ENCODE measurements around the gene CAMK1D.

CAMK1D gene

GRCh38 chr10:12829831-12830390, 480.6 kb downstream of the CAMK1D start:
- no peak overlapping the region for H3K27ac ChIP-seq
- H3K9me3 ChIP-seq = no peaks in the 10 kb centered on the region
- no peak for DNase-seq
- H3K27me3 ChIP-seq = no peaks in the 10 kb centered on the region
- peaks cover 0 to 18% (median 2%) of the 10 kb centered on the region in 4 donors for H3K4me1 ChIP-seq
- no peak overlapping the region for H3K4me3 ChIP-seq
- H3K36me3 ChIP-seq = no peaks in the 10 kb centered on the region
- TF ChIP-seq, protein P1, sequence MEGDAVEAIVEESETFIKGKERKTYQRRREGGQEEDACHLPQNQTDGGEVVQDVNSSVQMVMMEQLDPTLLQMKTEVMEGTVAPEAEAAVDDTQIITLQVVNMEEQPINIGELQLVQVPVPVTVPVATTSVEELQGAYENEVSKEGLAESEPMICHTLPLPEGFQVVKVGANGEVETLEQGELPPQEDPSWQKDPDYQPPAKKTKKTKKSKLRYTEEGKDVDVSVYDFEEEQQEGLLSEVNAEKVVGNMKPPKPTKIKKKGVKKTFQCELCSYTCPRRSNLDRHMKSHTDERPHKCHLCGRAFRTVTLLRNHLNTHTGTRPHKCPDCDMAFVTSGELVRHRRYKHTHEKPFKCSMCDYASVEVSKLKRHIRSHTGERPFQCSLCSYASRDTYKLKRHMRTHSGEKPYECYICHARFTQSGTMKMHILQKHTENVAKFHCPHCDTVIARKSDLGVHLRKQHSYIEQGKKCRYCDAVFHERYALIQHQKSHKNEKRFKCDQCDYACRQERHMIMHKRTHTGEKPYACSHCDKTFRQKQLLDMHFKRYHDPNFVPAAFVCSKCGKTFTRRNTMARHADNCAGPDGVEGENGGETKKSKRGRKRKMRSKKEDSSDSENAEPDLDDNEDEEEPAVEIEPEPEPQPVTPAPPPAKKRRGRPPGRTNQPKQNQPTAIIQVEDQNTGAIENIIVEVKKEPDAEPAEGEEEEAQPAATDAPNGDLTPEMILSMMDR (IDR thresholded peaks at IDR 0.05) = no peak
- intact Hi-C loops (cut with DNase I; ENCODE audit: low total_unique reads) = no loop called here

DNA sequence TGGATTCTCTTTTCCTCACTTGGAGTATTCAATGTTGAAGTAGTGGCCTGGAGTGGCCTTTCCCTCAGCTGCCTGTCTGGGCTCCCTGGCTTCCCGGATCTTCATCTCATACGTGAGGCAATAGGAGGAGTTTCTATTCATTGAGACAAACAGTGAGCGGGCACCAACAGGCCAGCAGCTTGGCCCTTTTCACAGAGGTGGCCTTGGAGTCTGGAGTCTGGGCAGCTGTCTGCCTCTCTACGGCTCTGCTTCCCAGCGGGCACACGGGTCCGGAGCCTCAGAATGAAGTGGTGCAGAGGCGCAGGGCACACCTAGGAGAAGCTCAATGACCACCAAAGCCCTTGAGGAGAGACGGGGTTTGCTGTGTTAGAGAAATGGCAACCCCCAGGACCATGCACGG, 482.7 kb downstream of the CAMK1D start:
- Histone ChIP-seq H3K9me3 (no peaks in the 10 kb centered on the region), H3K4me1 (peaks cover 0 to 13% (median 2%) of the 10 kb centered on the region in 4 donors), H3K36me3 (no peaks in the 10 kb centered on the region), H3K27me3 (no peaks in the 10 kb centered on the region), H3K4me3 (no peak overlapping the region), H3K27ac (no peak overlapping the region)
- intact Hi-C loops (cut with DNase I; ENCODE audit: low total_unique reads) = no loop called here
- DNase-seq = peak in 1 of 2 donors; percentile 39
- TF ChIP-seq, protein P1 (IDR thresholded peaks at IDR 0.05) = no peak

DNA sequence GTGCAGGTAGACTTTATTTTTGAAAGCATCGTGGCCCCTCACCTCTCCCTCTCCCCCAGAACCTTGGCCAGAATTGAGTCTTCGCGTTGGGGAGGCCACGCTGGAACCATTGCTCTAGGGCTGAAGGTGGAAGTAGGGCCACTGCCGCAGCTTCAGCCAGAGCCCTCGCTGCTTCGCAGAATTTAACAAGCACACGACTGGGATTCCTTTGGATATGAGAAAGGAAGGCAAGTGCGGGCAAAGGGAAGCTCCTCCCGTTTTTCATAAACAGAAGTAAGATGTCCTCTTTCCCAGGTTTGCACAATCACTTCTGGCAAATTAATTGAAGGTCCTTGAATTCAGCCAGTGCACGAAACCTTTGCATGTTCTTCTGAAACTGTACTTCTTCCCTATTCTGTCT, 484.1 kb downstream of the CAMK1D start:
- no peaks in the 10 kb centered on the region for H3K9me3 ChIP-seq
- H3K27ac ChIP-seq = no peak overlapping the region
- intact Hi-C loops (cut with DNase I; ENCODE audit: low total_unique reads) = no loop called here
- no peak overlapping the region for H3K4me3 ChIP-seq
- DNase-seq = peak in 1 of 2 donors; percentile 24
- TF ChIP-seq, protein P1 (IDR thresholded peaks at IDR 0.05) = no peak
- peaks cover 0 to 10% (median 2%) of the 10 kb centered on the region in 4 donors for H3K4me1 ChIP-seq
- no peaks in the 10 kb centered on the region for H3K27me3 ChIP-seq
- H3K36me3 ChIP-seq = no peaks in the 10 kb centered on the region

DNA sequence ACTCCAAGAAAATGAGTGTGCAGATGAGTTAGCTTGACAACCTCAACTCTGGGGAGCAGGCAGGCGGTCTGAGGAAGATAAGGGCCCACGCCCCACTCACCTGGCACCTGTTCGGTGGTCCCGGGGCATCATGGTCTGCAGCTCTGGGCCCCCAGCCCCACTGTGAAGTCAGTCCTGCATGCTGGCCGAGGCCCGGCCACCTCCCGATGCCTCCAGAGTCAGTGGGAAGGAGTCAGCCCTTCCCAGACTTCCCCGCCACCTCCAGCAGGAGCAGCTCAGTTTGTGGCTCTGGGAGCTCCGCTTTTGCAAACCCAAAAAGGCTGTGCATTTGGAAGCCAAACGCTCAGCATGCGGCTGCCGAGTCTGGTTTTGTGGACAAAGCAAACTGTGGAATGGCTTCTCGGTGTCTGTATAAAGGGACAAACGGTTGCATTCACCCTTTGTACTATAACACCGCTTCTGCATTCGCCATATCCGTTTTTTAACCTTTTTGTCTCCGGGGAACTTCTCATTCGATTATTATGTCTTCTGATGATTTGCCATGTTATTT, 484.8 kb downstream of the CAMK1D start:
- H3K9me3 ChIP-seq = no peaks in the 10 kb centered on the region
- no peaks in the 10 kb centered on the region for H3K36me3 ChIP-seq
- intact Hi-C loops (cut with DNase I; ENCODE audit: low total_unique reads) = no loop called here
- peak in 1 of 2 donors; percentile 64 for DNase-seq
- TF ChIP-seq, protein P1 (IDR thresholded peaks at IDR 0.05) = no peak
- H3K27me3 ChIP-seq = no peaks in the 10 kb centered on the region
- no peak overlapping the region for H3K27ac ChIP-seq
- peaks cover 0 to 10% (median 2%) of the 10 kb centered on the region in 4 donors for H3K4me1 ChIP-seq
- H3K4me3 ChIP-seq = no peak overlapping the region

- no peaks in the 10 kb centered on the region for H3K9me3 ChIP-seq
- H3K27ac ChIP-seq = no peak overlapping the region
- intact Hi-C loops (cut with DNase I; ENCODE audit: low total_unique reads) = no loop called here
- peak in 1 of 2 donors; percentile 33 for DNase-seq
- no peaks in the 10 kb centered on the region for H3K27me3 ChIP-seq
- H3K4me1 ChIP-seq = peaks cover 0 to 13% (median 3%) of the 10 kb centered on the region in 4 donors
- H3K4me3 ChIP-seq = no peak overlapping the region
- no peaks in the 10 kb centered on the region for H3K36me3 ChIP-seq
- TF ChIP-seq, protein P1 (IDR thresholded peaks at IDR 0.05) = no peak
Observed at GRCh38 chr10:12834721-12835120, 485.4 kb downstream of the CAMK1D start.
